Daoy (cell line): ENCODE results near the gene NFATC1. TPM values are rescaled to one million over a fixed set of nuclear protein-coding genes. Genes with fewer than 3 reads are reported as not detected.
"Not testable (repeated sequence)": the region's sequence is repeated elsewhere in the genome, so short reads cannot be mapped to it uniquely, and the experiment has no call there.

Experiments used
- DNase-seq: peaks from one replicate; pipeline ENCODE4 v3.0.0-alpha.2; 2015; ENCODE audit warnings: low read depth
- total RNA-seq: library from RNA; depleted of rRNA; stranded (reverse); fragments of >200 nt; shearing (Covaris generic); gene quantifications from 2 replicates; pipeline ENCODE4 v1.2.3, GENCODE V29; 2014

NFATC1 gene
- total RNA-seq, 1 experiment from 2014 or later = 1.5 TPM

DNA sequence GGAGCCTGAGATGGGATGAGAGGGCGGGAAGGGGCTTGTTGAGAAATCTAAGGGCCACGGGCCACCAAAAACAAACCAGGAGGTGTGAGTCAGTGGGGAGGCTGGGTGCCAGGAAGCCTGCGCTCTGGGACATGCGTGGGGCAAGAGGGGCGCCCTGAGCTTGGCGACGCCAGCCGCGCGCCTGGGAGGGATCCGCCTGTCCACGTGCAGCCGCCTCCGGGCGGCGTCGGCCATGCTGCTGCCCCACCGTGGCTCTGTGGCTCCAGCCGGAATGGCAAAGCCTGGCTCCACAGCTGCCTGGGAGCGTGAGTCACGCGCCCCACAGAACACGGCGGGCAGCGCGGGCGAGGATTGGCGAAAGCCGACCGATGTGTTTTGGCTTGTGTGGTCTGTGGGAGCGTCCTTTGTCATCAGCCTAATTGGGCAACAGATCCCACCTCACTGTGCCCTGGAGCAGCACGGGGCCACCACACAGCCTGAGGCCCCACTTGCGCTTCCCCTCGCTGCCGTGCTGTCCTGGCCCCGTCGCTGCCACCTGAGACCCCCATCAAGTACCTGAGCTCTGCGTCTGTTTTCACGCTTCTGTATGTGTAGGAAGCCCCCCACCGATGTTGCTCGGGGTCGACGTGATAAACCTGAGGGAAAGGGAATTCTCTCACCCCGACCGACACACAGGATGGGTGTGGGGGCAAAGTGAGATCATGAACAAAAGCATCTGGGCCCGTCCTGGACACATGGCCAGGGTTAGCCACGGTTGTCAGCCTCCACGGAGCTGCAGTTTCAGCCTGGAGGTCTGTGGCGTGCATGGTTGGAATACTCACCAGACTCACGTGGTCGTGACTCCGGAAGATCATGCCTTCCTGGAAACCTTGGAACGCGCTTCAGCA is 80.5 kb downstream of the NFATC1 start:
- DNase-seq = no peak

DNA sequence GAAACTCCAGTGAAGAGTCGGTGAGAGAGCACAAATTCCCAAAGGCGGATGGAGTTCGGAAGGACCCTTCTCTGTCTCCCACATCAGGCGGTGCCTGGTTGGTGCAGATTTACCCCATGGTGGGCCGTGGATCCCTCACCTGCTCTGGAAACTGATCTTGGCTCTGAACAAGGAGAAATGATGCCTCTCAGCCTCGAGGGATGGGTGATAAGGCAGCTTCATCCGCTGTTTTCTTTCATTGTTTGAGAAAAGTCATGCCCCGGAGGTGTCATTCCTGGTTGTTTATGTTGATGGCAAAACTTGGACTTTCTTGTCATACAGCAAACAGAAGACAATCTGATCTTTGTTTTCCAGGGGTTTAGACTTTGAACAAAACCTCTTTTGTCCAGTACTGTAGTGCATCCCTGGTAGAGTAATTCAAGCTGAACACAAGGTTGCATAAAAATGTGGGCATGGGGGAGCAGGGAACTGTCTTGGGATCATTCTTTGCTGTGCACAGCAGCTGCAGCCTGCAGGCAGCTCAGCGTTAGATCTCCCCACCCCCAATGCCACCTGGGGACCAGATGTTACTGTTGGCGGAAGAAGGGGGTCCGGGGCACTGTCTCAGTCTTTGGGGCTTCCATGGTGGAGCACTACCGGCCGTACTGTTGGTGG is 81.3 kb downstream of the NFATC1 start:
- no peak for DNase-seq

DNA sequence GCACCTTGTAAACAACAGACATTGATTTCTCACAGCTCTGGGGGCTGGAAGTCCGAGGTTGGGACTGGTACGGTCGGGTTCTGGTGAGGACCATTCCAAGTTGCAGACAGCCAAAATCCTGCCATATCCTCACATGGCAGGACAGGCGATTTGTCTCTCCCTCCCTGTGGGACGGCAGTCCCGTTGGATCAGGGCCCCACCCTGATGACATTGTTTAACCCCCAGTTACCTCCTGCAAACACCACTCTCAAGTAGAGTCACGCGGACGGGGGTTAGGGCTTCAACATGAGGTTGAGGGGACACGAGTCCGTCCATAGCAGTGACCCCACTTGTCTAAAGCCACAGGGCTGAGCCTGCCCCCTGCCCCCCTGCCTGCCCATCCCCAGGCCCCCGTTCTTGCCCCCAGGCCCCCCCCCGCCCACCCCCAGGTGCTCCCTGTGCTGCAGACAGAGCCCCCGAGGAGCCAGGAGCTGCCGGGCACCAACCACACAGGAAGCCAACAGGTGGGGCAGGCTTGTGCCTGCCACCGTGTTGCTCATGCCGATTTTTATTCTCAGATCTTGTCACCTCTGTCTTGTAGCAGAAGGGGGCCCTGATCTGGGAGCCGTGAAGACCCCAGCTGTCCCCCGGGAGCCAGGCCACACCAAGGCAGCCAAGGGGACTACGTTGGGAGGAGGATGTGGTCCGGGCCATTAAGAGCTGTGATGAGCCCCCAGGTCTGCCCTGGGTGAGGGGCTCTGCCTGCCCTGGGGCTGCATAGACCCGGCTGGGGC is 82.2 kb downstream of the NFATC1 start:
- no peak for DNase-seq

DNA sequence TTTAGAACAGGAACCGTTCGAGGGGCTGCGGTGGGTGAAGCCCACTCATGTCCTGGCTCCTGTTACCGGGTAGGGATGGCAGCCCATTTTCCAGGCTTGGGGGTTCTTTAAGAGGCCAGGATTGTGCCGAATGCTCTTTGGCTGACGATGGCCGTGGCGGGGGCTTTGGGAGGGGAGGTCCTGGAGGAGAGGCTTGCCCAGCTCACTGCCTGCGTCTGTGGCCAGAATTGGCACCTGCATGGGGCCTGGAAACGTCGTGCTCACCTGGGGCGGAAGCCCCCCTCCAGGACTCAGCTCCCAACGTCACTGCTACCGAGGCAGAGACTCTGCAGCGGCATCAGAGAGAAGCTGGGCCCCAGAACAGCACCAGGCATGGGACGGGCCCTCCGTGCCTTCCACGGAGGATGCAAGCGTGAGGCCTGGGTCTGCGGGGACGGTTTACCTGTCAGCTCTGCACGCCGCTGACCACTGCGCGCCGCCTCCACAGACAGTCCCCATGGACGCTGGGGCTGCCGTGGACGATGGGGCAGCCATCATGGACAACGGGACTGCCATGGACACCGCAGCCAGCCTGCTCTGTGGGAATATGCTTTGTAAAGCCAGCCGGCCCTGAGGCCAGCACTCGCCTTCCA is 82.9 kb downstream of the NFATC1 start:
- DNase-seq = no peak

DNA sequence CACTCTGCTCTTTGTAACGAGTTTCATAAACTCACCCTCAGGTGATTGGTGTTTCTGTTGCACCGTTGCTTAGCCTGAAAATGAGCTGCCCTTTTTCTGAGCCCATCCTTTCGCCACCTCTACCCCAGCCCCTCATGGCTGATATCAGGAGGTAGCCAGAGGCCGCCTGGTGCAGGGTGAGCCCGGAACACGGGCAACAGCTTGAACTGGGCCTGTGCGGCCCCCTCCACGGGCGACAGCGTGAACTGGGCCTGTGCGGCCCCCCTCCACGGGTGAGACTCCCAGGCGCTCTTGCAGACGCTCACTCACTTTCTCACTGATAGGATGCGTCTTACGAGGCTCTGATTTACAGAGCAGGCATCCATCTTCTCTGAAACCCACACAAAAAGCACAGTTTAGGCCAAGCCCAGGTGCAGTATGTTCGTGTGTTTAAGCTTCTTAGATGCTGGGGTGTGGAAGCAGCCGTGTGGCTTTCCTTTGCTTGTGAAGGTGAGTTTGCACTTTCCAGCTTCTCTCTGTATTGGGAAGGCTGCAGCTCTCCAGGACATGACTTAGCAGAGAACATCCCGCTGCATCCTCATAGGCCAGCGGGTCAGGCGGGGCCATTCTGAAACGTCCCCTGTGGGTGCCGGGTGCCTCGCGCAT is 83.5 kb downstream of the NFATC1 start:
- no peak for DNase-seq

DNA sequence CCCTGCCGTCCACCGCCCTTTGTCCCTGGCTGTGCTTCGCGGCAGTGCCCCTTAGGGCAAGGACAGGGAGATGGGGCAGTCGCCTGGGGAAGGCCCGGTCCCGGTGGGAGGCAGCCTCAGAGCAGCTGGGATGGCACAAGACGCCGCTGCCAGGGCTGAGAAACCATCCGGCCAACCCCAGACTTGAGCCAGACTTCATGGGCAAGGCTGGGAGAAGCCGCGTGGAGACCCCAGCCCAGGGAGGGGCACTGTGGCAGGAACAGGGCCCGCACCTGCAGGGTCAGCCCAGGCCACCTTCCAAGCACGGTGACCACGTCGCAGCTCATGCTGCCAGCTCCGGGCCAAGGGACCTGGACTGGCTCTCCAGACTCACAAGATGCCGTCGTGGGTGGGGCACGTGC is 84.0 kb downstream of the NFATC1 start:
- no peak for DNase-seq

DNA sequence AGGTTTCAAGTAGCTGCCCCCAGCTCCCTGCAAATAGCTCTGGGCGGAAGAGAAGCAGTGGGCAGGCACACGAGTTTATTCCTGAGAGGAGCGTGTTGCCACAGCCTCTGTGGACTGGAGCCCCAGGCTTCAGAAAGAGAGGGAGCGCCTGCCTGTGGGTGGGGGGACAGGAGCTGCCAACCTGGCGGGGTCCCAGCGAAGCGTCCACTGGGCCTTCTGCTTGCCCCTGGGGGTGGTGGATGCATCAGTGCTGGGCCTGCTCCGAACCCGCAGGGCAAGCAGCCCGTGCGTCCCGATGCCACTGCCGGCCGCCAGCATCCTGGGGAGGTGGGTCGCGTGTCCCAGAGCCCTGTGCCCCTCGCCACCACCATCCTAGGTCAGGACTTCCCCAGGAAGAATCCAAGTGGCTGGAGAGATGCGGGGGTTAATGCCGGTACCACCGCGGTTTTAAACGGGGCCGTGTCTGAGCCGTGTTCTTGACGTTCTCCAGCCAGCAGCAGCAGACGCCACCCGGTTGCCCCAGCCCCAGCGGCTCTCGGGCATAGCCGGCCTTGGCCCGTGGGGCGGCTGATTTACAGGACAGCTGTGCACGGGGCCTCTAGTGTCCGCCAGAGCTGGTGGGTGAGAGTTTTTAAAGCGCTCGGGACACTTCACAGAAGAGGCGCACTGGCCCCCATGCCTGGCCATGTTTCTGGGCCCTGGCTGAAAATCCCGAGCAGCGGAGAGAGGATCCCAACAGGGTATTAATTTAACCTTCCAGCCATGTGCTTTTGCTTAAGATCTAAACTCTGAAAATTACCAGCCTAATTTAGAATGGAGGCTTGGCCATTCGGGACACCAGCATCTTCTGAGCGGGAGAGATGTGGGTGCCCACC is 84.7 kb downstream of the NFATC1 start:
- no peak for DNase-seq

DNA sequence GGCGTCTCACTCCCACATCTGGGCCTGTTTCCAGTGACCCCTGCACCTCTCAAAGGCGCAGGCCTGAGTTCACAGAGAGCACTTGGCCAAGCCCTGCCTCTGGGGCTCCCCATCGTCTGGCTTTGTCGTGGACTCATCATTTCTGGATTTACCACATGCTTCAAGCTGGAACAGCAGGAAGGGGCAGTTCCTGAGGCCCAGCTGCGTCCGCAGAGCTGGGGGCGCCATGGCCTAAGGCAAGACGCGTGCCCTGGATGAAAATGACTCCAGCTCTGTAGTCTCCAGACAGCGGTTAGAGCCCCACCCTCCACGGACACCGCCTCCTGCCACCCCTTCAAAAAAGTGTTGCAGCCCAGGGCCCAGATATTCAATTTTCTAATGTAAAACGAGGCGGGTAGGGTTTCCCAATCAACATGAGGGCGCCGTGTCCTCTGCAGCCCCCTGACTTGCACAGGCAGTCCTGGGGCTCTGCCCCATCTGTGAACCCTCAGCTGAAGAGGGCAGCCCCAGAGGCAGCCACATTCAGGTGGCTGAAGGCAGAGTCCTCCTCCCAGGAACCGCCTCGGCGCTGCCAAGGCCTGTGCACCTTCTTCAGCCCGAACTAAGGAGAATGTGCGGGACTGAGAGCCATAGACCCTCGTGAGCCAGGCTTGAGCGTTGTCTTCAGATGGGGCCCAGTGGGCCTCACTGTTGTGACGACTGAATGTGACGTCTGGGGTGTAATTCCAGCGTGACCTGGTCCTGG is 85.5 kb downstream of the NFATC1 start:
- no peak for DNase-seq

DNA sequence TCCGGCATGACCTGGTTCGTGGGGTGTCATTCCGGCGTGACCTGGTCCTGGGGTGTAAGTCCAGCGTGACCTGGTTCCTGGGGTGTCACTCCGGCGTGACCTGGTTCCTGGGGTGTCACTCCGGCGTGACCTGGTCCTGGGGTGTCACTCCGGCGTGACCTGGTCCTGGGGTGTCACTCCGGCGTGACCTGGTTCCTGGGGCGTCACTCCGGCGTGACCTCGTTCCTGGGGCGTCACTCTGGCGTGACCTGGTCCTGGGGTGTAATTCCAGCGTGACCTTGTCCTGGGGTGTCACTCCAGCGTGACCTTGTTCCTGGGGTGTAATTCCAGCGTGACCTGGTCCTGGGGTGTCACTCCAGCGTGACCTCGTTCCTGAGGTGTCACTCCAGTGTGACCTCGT is 87.7 kb downstream of the NFATC1 start:
- not testable (repeated sequence) for DNase-seq

DNA sequence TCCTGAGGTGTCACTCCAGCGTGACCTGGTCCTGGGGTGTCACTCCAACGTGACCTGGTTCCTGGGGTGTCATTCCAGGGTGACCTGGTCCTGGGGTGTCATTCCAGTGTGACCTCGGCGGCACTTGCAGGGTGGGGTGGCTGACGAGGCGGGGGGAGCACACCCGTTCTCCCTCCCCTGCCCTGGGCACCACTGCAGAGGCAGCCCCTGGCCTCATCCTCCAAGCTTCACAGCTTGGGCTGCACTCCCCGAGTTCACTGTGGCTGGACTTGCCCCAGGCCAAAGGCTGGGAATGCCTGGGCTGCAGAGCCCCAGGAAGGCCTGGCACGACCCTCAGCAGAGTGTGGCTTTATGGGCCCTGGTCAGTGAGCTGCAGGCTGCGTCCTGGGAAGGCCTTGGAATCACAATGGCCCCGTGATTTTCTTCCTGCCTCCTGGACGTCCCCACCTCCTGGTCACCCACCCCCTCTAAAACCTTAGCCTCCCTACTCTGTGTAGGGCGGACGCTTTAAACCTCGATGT is 88.3 kb downstream of the NFATC1 start:
- no peak for DNase-seq

DNA sequence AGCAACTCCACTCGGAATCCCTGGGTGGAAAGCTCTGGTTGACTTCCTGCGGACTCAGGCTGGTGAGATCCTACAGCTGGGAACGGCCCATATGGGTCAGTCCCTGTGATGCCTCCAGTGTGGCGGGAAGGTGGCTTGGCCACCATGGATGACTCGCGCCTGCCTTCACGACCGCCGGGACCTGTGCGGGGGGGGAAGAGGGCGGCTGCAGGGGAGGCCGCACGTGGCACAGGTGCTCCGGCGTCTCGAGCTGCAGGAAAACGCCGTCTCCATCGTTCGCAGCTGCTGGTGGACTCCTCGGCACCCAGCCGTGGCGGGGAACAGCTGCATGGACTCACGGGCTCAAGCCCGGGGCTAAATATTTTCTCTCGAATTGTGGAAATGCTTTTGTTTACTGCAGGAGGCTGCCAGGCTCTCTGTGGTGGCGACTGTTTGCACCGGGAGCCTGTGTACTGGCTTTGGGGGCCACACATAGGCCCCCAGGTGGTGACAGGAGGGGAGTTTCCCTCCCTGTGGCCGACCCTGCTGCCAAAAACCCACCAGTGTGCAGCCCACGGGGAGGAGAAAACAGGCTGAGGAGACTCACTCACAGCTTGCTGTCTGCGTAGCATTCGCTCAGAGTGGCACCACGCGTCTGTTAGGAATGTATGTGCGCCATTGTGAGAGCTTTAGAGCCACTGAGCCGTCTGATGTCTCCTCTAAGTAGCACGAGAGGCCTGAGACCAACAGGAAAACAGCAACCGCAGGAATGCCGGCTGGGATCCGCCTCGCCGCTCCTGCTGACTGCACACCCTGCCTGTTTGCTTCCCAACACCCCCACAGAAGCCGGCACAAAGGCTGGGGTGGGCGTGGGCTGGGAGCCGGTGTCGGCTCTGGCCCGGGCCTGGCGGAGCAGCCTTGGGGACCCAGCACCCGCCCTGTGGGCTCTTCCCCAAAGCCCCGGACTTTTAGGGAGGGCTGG is 89.2 kb downstream of the NFATC1 start:
- peak; percentile 92 for DNase-seq

DNA sequence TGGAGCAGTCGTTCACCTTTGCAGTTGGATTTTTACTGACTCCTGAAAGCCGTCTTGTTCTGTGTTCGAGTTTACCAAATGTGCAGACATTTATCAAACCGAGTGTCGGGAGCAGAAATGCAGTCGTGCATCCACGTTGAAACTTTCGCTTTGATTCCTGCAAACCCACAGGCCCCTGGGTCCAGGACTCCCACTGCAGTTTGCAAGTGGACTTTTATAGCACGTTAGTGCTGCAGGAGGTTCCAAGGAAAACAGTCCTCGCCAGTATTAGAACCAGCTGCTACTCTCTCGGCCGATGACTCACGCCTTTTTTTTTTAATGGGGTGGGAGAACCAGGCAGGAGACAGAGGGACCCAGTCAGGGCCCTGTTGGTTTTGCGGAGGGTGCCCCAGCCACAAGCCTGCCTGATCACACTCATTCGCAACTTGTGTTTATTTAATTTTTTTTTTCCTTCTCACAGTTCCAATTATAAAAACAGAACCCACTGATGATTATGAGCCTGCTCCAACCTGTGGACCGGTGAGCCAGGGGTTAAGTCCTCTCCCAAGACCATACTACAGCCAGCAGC is 90.1 kb downstream of the NFATC1 start:
- DNase-seq = peak; percentile 83

DNA sequence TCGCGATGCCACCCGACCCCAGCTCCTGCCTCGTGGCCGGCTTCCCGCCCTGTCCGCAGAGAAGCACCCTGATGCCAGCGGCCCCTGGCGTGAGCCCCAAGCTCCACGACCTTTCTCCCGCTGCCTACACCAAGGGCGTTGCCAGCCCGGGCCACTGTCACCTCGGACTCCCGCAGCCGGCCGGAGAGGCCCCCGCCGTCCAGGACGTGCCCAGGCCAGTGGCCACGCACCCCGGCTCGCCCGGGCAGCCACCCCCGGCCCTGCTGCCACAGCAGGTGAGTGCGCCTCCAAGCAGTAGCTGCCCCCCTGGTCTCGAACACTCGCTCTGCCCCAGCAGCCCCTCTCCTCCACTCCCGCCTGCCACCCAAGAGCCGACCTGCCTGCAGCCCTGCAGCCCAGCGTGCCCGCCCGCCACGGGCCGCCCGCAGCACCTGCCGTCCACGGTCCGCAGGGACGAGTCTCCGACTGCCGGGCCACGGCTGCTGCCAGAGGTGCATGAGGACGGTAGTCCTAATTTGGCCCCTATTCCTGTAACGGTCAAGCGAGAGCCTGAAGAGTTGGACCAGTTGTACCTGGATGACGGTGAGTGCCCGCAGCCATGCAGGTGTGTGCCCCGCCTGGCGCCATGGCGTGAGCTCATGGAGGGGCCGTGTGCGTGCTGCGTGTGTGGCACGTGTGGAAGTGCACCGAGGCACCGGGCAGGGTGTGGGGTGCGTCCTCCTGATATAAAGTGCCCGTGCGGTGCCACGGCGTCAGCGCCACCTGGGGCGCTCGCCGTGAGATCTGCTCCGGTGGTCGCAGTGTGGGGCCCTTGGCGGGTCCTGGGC is 90.8 kb downstream of the NFATC1 start:
- DNase-seq = no peak

DNA sequence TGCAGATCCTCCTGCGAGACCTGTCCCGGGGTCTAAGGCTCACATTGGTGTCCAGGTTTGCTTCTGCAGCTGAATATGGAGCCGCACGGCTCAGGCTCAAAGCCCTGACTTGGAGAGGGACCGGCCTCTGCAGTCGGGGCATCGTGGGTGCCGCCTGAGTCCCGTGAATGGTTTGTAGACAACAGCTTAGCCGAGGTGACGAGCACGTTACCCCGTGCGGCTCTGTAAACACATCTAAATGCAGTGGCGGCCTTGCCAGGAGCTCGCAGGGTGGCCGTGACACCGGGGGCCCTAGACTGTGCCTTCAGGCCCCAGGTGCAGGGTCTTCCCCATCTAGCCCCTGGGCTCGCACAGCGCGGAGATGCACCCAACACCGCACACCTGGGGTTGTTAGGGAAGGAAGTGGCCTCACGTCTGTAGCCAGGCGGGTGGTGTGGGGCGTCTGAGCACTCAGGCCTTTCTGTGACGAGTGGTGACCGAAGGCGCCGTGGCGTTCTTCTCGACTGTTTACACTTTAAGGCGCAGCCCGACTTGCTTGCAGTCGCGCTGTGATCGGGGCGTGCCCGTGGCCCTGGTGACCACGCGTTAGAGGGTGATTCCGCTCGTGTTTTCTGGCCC is 91.6 kb downstream of the NFATC1 start:
- DNase-seq = no peak

DNA sequence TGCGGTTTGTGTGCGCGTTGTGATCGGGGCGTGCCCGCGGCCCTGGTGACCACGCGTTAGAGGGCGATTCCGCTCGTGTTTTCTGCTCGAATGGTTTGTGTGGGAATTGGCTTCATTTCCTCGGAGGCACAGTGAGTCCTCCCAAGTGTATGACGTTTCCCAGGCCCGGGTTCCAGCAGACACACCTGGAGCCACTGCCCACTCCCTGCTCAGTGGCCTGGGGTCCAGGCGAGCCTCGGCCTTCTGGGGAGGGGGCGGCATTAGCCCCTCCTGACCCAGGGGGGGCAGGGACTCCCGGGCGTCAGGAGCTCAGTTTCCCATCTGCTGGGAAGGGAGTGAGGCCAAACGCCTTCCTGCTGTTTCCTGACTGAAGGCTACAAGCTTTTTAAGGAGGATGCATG is 92.1 kb downstream of the NFATC1 start:
- DNase-seq = no peak

DNA sequence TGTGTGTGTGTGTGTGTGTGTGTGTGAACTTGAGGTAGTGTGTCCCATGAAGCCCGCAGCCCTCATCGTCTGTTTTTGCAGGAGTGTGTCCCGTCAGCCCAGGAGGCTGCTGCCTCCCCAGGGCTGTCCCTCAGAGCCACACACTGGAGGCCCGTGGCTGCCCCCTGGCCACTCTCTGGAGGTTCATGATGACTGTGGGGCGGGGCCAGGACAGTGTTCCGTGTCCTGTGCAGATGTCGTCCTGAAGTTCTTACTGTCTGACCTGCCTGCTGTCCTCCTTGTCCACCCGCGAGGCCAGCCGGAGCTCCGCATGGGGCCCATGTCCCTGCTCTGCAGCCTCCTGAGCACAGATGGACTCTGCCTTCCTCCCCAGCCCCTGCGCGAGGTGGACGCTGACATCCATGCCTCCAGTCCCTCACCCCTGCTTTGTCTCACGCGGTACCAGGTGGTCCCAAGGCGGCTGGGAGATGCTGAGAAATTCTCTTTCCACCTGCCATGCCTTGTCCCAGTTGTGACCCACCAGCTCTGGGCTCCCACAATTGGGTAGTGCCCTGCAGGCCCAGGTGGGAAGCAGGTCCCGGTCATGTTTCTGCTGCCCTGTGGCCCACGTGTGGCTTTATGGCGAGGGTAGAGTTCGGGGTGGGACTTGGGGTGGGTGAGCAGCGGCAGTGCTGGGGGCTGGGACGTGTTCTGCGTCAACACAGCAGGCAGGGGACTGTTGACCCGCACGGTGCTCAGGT is 92.8 kb downstream of the NFATC1 start:
- no peak for DNase-seq
